CD4-positive, alpha-beta T cell (primary cell): ENCODE data around the gene SERP2. TPM values are rescaled to one million over a fixed set of nuclear protein-coding genes. Genes with fewer than 3 reads are reported as not detected.

ENCODE experiments used
- ATAC-seq: fragments of 200-7000 bp; cut with Tn5 transposase; one replicate; pipeline ENCODE4 v1.10.0; 2022; ENCODE audit warnings: mild to moderate bottlenecking; ENCODE audit not compliant: poor library complexity
- CTCF ChIA-PET: fragments of 350-600 bp; sonication (Branson Sonifier 250); formaldehyde crosslinking; loops from one replicate; lab custom pipeline; 2021; ENCODE audit warnings: antibody characterized with exemption, inconsistent platforms; lab: Charles Lee
- POLR2A ChIA-PET: fragments of 350-600 bp; sonication (Branson Sonifier 250); formaldehyde crosslinking; loops from one replicate; lab custom pipeline; 2021; ENCODE audit warnings: antibody characterized with exemption, inconsistent platforms; lab: Charles Lee
- DNase-seq, 14 experiments: peaks; one replicate each; pipeline ENCODE4 v3.0.0-alpha.2; 2013 to 2020; ENCODE audit warnings: mixed read lengths in 2 of 14
- H3K27ac ChIP-seq, 2 donors: one replicate each; pipeline versions ENCODE4 v1.5.1 to v1.7.0; 2013; ENCODE audit warnings: low read length in 2 of 2, low read depth in 1 of 2, mild to moderate bottlenecking in 1 of 2
- H3K27me3 ChIP-seq, 2 experiments: 1 replicate in 1 of 2; 2 replicates in 1 of 2; pipeline versions ENCODE4 v1.6.1 to v1.7.0; 2013; ENCODE audit warnings: low read length in 2 of 2, control low read depth in 1 of 2, mild to moderate bottlenecking in 1 of 2, moderate library complexity in 1 of 2; ENCODE audit not compliant: insufficient read depth in 2 of 2, control insufficient read depth in 1 of 2
- H3K36me3 ChIP-seq: one replicate; pipeline ENCODE4 v1.6.1; 2013; ENCODE audit warnings: low read length, control low read depth; ENCODE audit not compliant: insufficient read depth
- H3K4me1 ChIP-seq: one replicate; pipeline ENCODE4 v1.6.1; 2013; ENCODE audit warnings: low read length, control low read depth; ENCODE audit not compliant: insufficient read depth
- H3K4me3 ChIP-seq: one replicate; pipeline ENCODE4 v1.5.1; 2013; ENCODE audit warnings: mild to moderate bottlenecking, low read length, moderate library complexity
- H3K9me3 ChIP-seq, 2 experiments: 1 replicate in 1 of 2; 2 replicates in 1 of 2; pipeline versions ENCODE4 v1.6.1 to v1.7.0; 2013; ENCODE audit warnings: low read length in 2 of 2, mild to moderate bottlenecking in 2 of 2, control low read depth in 1 of 2, moderate library complexity in 1 of 2; ENCODE audit not compliant: control insufficient read depth in 1 of 2, insufficient read depth in 1 of 2
- H3K27ac Mint-ChIP-seq: one replicate; pipeline ENCODE4 v1.8.0; 2020; ENCODE audit warnings: mixed read lengths
- H3K27me3 Mint-ChIP-seq: one replicate; pipeline ENCODE4 v1.8.0; 2021; ENCODE audit warnings: mixed read lengths
- H3K36me3 Mint-ChIP-seq: one replicate; pipeline ENCODE4 v1.8.0; 2021; ENCODE audit warnings: low read depth, mixed read lengths
- H3K4me1 Mint-ChIP-seq: one replicate; pipeline ENCODE4 v1.8.0; 2021; ENCODE audit warnings: low read depth, mixed read lengths
- H3K4me3 Mint-ChIP-seq: one replicate; pipeline ENCODE4 v1.8.0; 2020; ENCODE audit warnings: mild to moderate bottlenecking, mixed read lengths
- H3K9me3 Mint-ChIP-seq: one replicate; pipeline ENCODE4 v1.8.0; 2020; ENCODE audit warnings: mixed read lengths
- intact Hi-C, 2 experiments: fragments of 100-400 bp; cut with DNase I in 1 of 2; cut with micrococcal nuclease in 1 of 2; formaldehyde crosslinking; loops; one replicate each; pipeline versions ENCODE4 v1.15.1 to v1.9.0; 2023 to 2025; cut with DNase I, micrococcal nuclease
- total RNA-seq, 174 experiments: library from RNA in 2 of 174; stranded (reverse) in 2 of 174; gene quantifications; one replicate each; pipeline ENCODE4 v1.2.3 and lab custom pipeline; 2021 to 2026
- TF ChIP-seq, protein P1 (sequence below): fragments of 200-600 bp; IDR thresholded peaks from one replicate; pipeline ENCODE4 v1.8.0; 2022; ENCODE audit warnings: antibody characterized with exemption, mild to moderate bottlenecking

SERP2 gene
- total RNA-seq, 2 experiments from 2014 or later: not detected

DNA sequence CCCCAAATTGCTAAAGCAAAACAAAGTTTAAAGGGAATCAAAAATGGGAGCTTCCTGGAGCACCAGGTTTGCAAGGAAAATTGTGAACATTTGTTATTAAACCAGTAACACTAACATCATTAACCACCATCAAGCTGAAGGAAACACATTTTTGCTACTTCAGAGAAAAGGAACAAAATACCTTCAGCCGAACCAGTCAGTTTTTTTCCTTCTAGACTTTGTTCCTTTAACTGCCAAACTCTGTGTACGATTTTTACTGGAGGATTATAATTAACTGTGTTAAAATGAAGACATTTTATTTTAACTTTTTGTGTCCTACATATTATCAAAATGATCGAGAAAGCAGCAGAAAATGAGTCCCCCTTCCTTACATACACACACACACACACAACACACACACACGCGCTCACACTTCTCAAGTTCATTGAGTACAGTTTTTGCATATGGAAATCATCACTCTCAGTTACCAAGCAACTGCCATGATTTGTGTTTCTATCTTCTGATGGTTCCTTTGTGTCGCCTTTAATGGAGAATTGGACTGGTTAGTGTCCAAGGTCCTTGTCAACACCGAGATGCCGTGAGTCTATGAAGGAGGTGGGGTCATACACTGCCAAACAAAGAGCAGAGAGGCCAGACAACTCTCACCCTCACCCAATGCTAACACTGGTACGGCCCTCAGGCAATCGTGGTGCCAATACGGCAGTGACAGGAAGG, 9.8 kb upstream of the SERP2 start:
- Histone ChIP-seq H3K27me3 (no peaks in the 10 kb centered on the region), H3K36me3 (no peaks in the 10 kb centered on the region), H3K4me3 (no peak overlapping the region), H3K27ac (no peak overlapping the region), H3K9me3 (no peaks in the 10 kb centered on the region), H3K4me1 (no peaks in the 10 kb centered on the region)
- ATAC-seq (no peak), DNase-seq (no peak)
- intact Hi-C loops: no loop called here
- Mint-ChIP-seq H3K27ac (no peak overlapping the region), H3K36me3 (no peaks in the 10 kb centered on the region), H3K4me1 (no peaks in the 10 kb centered on the region), H3K9me3 (no peaks in the 10 kb centered on the region), H3K27me3 (peaks cover 18% of the 10 kb centered on the region), H3K4me3 (no peak overlapping the region)
- ChIA-PET CTCF (no interaction called here), POLR2A (no interaction called here)
- TF ChIP-seq, protein P1, sequence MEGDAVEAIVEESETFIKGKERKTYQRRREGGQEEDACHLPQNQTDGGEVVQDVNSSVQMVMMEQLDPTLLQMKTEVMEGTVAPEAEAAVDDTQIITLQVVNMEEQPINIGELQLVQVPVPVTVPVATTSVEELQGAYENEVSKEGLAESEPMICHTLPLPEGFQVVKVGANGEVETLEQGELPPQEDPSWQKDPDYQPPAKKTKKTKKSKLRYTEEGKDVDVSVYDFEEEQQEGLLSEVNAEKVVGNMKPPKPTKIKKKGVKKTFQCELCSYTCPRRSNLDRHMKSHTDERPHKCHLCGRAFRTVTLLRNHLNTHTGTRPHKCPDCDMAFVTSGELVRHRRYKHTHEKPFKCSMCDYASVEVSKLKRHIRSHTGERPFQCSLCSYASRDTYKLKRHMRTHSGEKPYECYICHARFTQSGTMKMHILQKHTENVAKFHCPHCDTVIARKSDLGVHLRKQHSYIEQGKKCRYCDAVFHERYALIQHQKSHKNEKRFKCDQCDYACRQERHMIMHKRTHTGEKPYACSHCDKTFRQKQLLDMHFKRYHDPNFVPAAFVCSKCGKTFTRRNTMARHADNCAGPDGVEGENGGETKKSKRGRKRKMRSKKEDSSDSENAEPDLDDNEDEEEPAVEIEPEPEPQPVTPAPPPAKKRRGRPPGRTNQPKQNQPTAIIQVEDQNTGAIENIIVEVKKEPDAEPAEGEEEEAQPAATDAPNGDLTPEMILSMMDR: no peak

DNA sequence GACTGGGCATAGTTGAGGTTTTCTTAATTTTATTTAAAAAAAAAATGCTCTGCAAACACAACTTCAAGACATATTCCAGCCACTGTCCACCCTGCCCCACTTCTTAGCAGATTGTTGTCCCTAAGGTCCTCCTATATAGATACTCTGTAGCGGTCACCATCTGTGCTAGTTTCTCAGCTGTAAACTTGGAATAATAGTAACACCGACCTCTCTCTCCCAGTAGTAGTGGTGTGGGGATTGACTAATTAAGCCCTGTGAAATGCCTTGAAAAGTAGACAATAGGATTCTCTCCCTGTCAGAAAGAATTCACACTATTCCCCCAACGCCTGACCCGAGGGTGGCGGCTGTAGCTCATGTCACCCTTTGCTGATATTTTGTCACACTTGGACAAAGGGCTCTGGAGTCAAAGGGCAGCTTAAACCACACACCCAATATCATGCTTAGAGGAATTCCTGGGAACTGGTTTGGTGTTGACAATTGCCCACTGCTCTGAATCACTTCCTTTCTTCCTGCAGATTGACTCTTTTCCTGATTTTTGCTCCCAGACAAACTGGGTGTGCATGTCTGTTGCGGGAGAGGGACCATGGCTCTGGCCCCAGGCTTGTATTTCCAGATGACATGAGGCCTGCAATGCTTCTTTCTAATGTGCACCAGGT, 9.2 kb upstream of the SERP2 start:
- Mint-ChIP-seq H3K9me3 (no peaks in the 10 kb centered on the region), H3K36me3 (no peaks in the 10 kb centered on the region), H3K4me1 (no peaks in the 10 kb centered on the region), H3K27ac (no peak overlapping the region), H3K4me3 (no peak overlapping the region), H3K27me3 (peaks cover 18% of the 10 kb centered on the region)
- Histone ChIP-seq H3K27ac (no peak overlapping the region), H3K27me3 (no peaks in the 10 kb centered on the region), H3K4me1 (no peaks in the 10 kb centered on the region), H3K4me3 (no peak overlapping the region), H3K36me3 (no peaks in the 10 kb centered on the region), H3K9me3 (no peaks in the 10 kb centered on the region)
- TF ChIP-seq, protein P1: no peak
- DNase-seq (no peak), ATAC-seq (no peak)
- intact Hi-C loops: no loop called here
- ChIA-PET CTCF (no interaction called here), POLR2A (no interaction called here)

- POLR2A ChIA-PET: no interaction called here
- Histone ChIP-seq H3K36me3 (no peaks in the 10 kb centered on the region), H3K27me3 (no peaks in the 10 kb centered on the region), H3K4me3 (no peak overlapping the region), H3K4me1 (no peaks in the 10 kb centered on the region), H3K27ac (no peak overlapping the region), H3K9me3 (no peaks in the 10 kb centered on the region)
- CTCF ChIA-PET: no interaction called here
- H3K4me1 Mint-ChIP-seq: no peaks in the 10 kb centered on the region
- intact Hi-C loops: no loop called here
- no peak for ATAC-seq
- H3K4me3 Mint-ChIP-seq: no peak overlapping the region
- TF ChIP-seq, protein P1: no peak
- no peak overlapping the region for H3K27ac Mint-ChIP-seq
- no peaks in the 10 kb centered on the region for H3K36me3 Mint-ChIP-seq
- no peaks in the 10 kb centered on the region for H3K9me3 Mint-ChIP-seq
- no peak for DNase-seq
- peaks cover 18% of the 10 kb centered on the region for H3K27me3 Mint-ChIP-seq
These were observed 8.6 kb upstream of the SERP2 start for GRCh38 chr13:44365008-44365407.
